ENCODE measurements around the gene EPHB1.

- TF ChIP-seq POLR2AphosphoS5 (IDR thresholded peaks at IDR 0.05; ENCODE audit: insufficient read depth, low read depth, low read length) (no peak), CTCF (IDR thresholded peaks at IDR 0.05; ENCODE audit: extremely low read depth in 1 of 2, insufficient read depth in 1 of 2, low read depth in 1 of 2, low read length in 2 of 2) (no peak), JUN (IDR thresholded peaks at IDR 0.05; ENCODE audit: borderline replicate concordance, insufficient read depth, insufficient read length, low read depth) (no peak), MAX (IDR thresholded peaks at IDR 0.05; ENCODE audit: insufficient read depth, insufficient read length) (no peak), POLR2A (IDR thresholded peaks at IDR 0.05; ENCODE audit: low read depth, low read length) (no peak), EZH2 (IDR thresholded peaks at IDR 0.05; ENCODE audit: borderline replicate concordance, low read depth, low read length, severe bottlenecking) (no peak), MYC (IDR thresholded peaks at IDR 0.05; ENCODE audit: low read depth, low read length) (no peak), FOS (IDR thresholded peaks at IDR 0.05; ENCODE audit: borderline replicate concordance, insufficient read depth, low read length) (no peak), GATA2 (IDR thresholded peaks at IDR 0.05; ENCODE audit: insufficient read depth, insufficient read length, low read depth, low read length) (no peak)
These were observed 116.8 kb downstream of the EPHB1 start for GRCh38 chr3:134911586-134912548.
